ENCODE measurements around the gene WWTR1. TPM values are rescaled to one million over a fixed set of nuclear protein-coding genes. Genes with fewer than 3 reads are reported as not detected.

Gene WWTR1
- total RNA-seq, 2 experiments from 2014 or later, result 0.22 to 0.30 TPM

DNA sequence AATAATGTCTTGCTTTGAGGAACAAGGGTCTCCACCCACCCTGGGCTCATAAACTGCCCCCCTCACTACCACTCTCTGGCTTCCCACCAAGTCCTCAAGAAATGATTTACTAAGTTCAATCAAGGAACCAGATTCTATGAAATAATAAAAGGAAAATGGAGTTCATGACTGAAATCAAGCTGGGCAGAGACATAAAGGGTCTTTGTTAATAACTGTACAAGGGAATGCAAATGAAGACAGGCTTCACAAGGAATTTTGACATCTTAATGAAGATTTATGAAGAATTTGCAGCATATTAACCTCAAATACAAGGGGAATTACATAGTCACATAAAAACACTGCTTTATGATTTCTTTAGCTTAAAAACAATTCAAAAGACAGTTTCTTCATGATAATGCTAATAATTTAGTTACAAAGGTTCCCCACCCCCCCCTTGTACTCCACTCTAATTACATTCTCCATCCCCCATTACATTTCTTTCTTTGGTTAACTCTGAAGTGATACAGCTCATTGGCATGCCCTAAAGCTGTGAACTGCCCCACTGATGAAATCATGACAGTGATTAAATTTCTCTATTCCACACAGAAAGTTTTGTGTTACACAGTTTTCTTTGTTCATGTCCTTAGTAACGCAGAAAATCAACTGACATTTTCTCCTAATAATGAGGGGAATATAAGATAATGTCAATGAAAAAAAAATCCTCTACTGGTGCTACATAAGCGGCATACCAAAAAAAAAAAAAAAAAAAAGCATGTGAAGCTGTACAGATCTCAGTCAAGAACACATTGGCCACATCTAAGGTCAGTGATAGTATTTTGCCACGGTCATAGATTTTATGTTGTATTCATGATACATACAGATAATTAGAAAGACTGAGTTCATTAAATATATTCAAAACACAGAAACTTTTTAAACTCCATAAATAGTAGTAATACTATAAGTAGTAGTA, 54.4 kb downstream of the WWTR1 start:
- no peak overlapping the region for H3K4me3 ChIP-seq (ENCODE audit: low read length)
- H3K4me1 ChIP-seq (ENCODE audit: insufficient read depth, low read length), result no peaks in the 10 kb centered on the region
- Mint-ChIP-seq H3K4me1 (ENCODE audit: low read depth) (no peaks in the 10 kb centered on the region), H3K27ac (no peak overlapping the region), H3K27me3 (no peaks in the 10 kb centered on the region), H3K4me3 (no peak overlapping the region), H3K9me3 (no peaks in the 10 kb centered on the region), H3K36me3 (ENCODE audit: low read depth) (no peaks in the 10 kb centered on the region)
- no peak for DNase-seq
- intact Hi-C loops (cut with DNase I, micrococcal nuclease), result no loop called here
- CTCF ChIA-PET, result interaction anchor here (0.7 kb wide), 1 partner anchor 980 kb away, joined by 4 read pairs; no protein-coding TSS in a partner anchor
- peaks cover 0 to 4% of the 10 kb centered on the region in 2 experiments for H3K9me3 ChIP-seq (ENCODE audit: control insufficient read depth in 1 of 2, insufficient read depth in 1 of 2, low read length in 2 of 2)
- no peak overlapping the region for H3K27ac ChIP-seq (ENCODE audit: low read depth in 1 of 2, low read length in 2 of 2)
- no peak for TF ChIP-seq CTCF (IDR thresholded peaks at IDR 0.05)
- H3K36me3 ChIP-seq (ENCODE audit: insufficient read depth, low read length), result no peaks in the 10 kb centered on the region
- POLR2A ChIA-PET, result no interaction called here
- peaks cover 0 to 4% of the 10 kb centered on the region in 2 experiments for H3K27me3 ChIP-seq (ENCODE audit: control insufficient read depth in 1 of 2, insufficient read depth in 2 of 2, low read length in 2 of 2)
- no peak for ATAC-seq (ENCODE audit: poor library complexity)

DNA sequence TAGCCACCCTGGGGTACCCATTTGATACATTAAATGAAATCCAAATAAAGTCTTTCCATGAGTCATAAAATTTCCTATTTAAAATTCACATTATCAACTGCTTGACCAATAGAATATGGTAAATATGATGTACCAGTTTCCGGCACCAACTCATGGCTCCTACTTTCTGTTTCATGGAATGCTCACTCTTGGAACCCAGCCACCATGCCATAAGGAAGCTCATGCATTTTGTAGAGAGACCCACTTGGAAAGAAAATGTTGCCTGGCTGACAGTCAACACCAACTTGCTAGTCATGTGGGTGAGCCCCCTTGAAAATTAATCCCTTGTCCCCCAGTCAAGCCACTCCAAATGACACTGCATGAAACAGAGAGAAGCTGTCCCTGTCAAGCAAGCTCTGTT, 57.2 kb downstream of the WWTR1 start:
- Histone ChIP-seq H3K27me3 (ENCODE audit: control insufficient read depth in 1 of 2, insufficient read depth in 2 of 2, low read length in 2 of 2) (peaks cover 0 to 4% of the 10 kb centered on the region in 2 experiments), H3K36me3 (ENCODE audit: insufficient read depth, low read length) (no peaks in the 10 kb centered on the region), H3K27ac (ENCODE audit: low read depth in 1 of 2, low read length in 2 of 2) (no peak overlapping the region), H3K4me1 (ENCODE audit: insufficient read depth, low read length) (no peaks in the 10 kb centered on the region), H3K4me3 (ENCODE audit: low read length) (no peak overlapping the region), H3K9me3 (ENCODE audit: control insufficient read depth in 1 of 2, insufficient read depth in 1 of 2, low read length in 2 of 2) (peaks cover 0 to 4% of the 10 kb centered on the region in 2 experiments)
- ATAC-seq (ENCODE audit: poor library complexity) (no peak), DNase-seq (no peak)
- Mint-ChIP-seq H3K4me1 (ENCODE audit: low read depth) (no peaks in the 10 kb centered on the region), H3K36me3 (ENCODE audit: low read depth) (no peaks in the 10 kb centered on the region), H3K9me3 (no peaks in the 10 kb centered on the region), H3K27ac (no peak overlapping the region), H3K27me3 (no peaks in the 10 kb centered on the region), H3K4me3 (no peak overlapping the region)
- ChIA-PET CTCF (no interaction called here), POLR2A (no interaction called here)
- no peak for TF ChIP-seq CTCF (IDR thresholded peaks at IDR 0.05)
- intact Hi-C loops (cut with DNase I, micrococcal nuclease), result no loop called here

DNA sequence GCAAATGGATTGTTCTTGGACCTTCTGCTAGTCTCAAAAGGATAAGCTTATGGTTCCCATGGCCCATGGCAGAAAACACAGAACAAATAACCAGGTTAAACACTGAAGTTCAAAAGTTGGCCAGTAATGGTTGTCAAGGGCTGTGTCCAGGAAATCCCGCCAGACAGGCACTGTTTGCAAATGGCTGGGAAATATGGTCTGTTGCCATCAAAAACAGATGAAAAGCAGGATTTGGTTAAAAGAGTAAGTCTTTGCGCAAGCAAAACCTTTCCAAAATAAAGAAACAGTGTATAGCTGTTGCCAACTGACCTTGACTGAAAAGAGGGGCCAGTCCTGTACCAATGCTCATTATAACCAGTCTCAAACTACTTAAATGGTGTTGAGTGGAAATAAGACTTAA, 58.6 kb downstream of the WWTR1 start:
- ATAC-seq (ENCODE audit: poor library complexity) (no peak), DNase-seq (no peak)
- no peak for TF ChIP-seq CTCF (IDR thresholded peaks at IDR 0.05)
- Mint-ChIP-seq H3K4me1 (ENCODE audit: low read depth) (no peaks in the 10 kb centered on the region), H3K27me3 (no peaks in the 10 kb centered on the region), H3K4me3 (no peak overlapping the region), H3K36me3 (ENCODE audit: low read depth) (no peaks in the 10 kb centered on the region), H3K27ac (no peak overlapping the region), H3K9me3 (no peaks in the 10 kb centered on the region)
- Histone ChIP-seq H3K27me3 (ENCODE audit: control insufficient read depth in 1 of 2, insufficient read depth in 2 of 2, low read length in 2 of 2) (no peaks in the 10 kb centered on the region), H3K4me1 (ENCODE audit: insufficient read depth, low read length) (no peaks in the 10 kb centered on the region), H3K36me3 (ENCODE audit: insufficient read depth, low read length) (no peaks in the 10 kb centered on the region), H3K9me3 (ENCODE audit: control insufficient read depth in 1 of 2, insufficient read depth in 1 of 2, low read length in 2 of 2) (no peaks in the 10 kb centered on the region), H3K4me3 (ENCODE audit: low read length) (no peak overlapping the region), H3K27ac (ENCODE audit: low read depth in 1 of 2, low read length in 2 of 2) (no peak overlapping the region)
- POLR2A ChIA-PET, result no interaction called here
- CTCF ChIA-PET, result no interaction called here
- intact Hi-C loops (cut with DNase I, micrococcal nuclease), result no loop called here

Measured in CD4-positive, alpha-beta T cell (primary cell).